T-helper 17 cell (primary cell): ENCODE results near the gene ZNF543. TPM values are rescaled to one million over a fixed set of nuclear protein-coding genes. Genes with fewer than 3 reads are reported as not detected.
A peak's percentile ranks its signal among the peaks of the same experiment; 100 is the strongest.

Source experiments
- ATAC-seq: fragments of 150-1000 bp; cut with Tn5 transposase; 2 replicates; pipeline ENCODE4 v1.10.0; 2021; ENCODE audit warnings: mild to moderate bottlenecking, moderate library complexity
- DNase-seq, 3 donors: peaks; one replicate each; pipeline versions ENCODE4 v3.0.0 to v3.0.0-alpha.2; 2020 to 2021
- H3K9me3 ChIP-seq: one replicate; pipeline ENCODE4 v1.7.0; 2013; ENCODE audit warnings: low read length, mild to moderate bottlenecking; ENCODE audit not compliant: control insufficient read depth, poor library complexity, severe bottlenecking
- H3K27ac Mint-ChIP-seq: one replicate; pipeline ENCODE4 v1.8.0; 2022; ENCODE audit warnings: mild to moderate bottlenecking, moderate library complexity, mixed read lengths
- H3K27me3 Mint-ChIP-seq: one replicate; pipeline ENCODE4 v1.8.0; 2022; ENCODE audit warnings: mixed read lengths
- H3K36me3 Mint-ChIP-seq: one replicate; pipeline ENCODE4 v1.8.0; 2022; ENCODE audit warnings: low read depth, mixed read lengths
- H3K4me1 Mint-ChIP-seq: one replicate; pipeline ENCODE4 v1.8.0; 2022; ENCODE audit warnings: mild to moderate bottlenecking, mixed read lengths
- H3K4me3 Mint-ChIP-seq: one replicate; pipeline ENCODE4 v1.8.0; 2022; ENCODE audit warnings: mild to moderate bottlenecking, moderate library complexity, mixed read lengths
- total RNA-seq, 4 donors: library from RNA in 2 of 4; stranded (reverse) in 2 of 4; gene quantifications; one replicate each; pipeline ENCODE4 v1.2.3 and lab custom pipeline; 2022 to 2026

Gene ZNF543
- total RNA-seq, 2 donors from 2014 or later, result 5.3 TPM

- Mint-ChIP-seq H3K27me3 (no peaks in the 10 kb centered on the region), H3K36me3 (peaks cover 19% of the 10 kb centered on the region), H3K27ac (no peak overlapping the region), H3K4me3 (no peak overlapping the region), H3K4me1 (peaks cover 7% of the 10 kb centered on the region)
- DNase-seq (no peak), ATAC-seq (no peak)
- peaks cover 17% of the 10 kb centered on the region for H3K9me3 ChIP-seq
Measured at GRCh38 chr19:57293719-57294118, 26.6 kb upstream of the ZNF543 start.

GRCh38 chr19:57302020-57302465 lies 18.2 kb upstream of the ZNF543 start:
- no peak overlapping the region for H3K27ac Mint-ChIP-seq
- ATAC-seq (no peak), DNase-seq (no peak)
- H3K4me3 Mint-ChIP-seq, result no peak overlapping the region
- H3K27me3 Mint-ChIP-seq, result no peaks in the 10 kb centered on the region
- H3K36me3 Mint-ChIP-seq, result peaks cover 10% of the 10 kb centered on the region
- H3K9me3 ChIP-seq, result no peaks in the 10 kb centered on the region
- peaks cover 4% of the 10 kb centered on the region for H3K4me1 Mint-ChIP-seq

- H3K9me3 ChIP-seq, result no peaks in the 10 kb centered on the region
- peak; percentile 8 for ATAC-seq
- H3K4me1 Mint-ChIP-seq, result peaks cover 3% of the 10 kb centered on the region
- H3K4me3 Mint-ChIP-seq, result no peak overlapping the region
- no peak for DNase-seq
- H3K27ac Mint-ChIP-seq, result no peak overlapping the region
- H3K36me3 Mint-ChIP-seq, result peaks cover 6% of the 10 kb centered on the region
- H3K27me3 Mint-ChIP-seq, result no peaks in the 10 kb centered on the region
Measured at GRCh38 chr19:57302727-57303401, 17.4 kb upstream of the ZNF543 start.

- Mint-ChIP-seq H3K27ac (no peak overlapping the region), H3K4me3 (no peak overlapping the region), H3K36me3 (peaks cover 4% of the 10 kb centered on the region), H3K27me3 (no peaks in the 10 kb centered on the region), H3K4me1 (no peaks in the 10 kb centered on the region)
- ATAC-seq, result no peak
- no peak for DNase-seq
- no peaks in the 10 kb centered on the region for H3K9me3 ChIP-seq
Measured at GRCh38 chr19:57305056-57305455, 15.2 kb upstream of the ZNF543 start.

GRCh38 chr19:57308514-57308913 lies 11.8 kb upstream of the ZNF543 start:
- Mint-ChIP-seq H3K4me3 (no peak overlapping the region), H3K36me3 (peaks cover 2% of the 10 kb centered on the region), H3K27me3 (no peaks in the 10 kb centered on the region), H3K4me1 (no peaks in the 10 kb centered on the region), H3K27ac (no peak overlapping the region)
- no peak for DNase-seq
- ATAC-seq, result peak; percentile 18
- H3K9me3 ChIP-seq, result no peaks in the 10 kb centered on the region

GRCh38 chr19:57310792-57311191 lies 9.5 kb upstream of the ZNF543 start:
- no peak for ATAC-seq
- Mint-ChIP-seq H3K36me3 (no peaks in the 10 kb centered on the region), H3K27me3 (no peaks in the 10 kb centered on the region), H3K4me3 (no peak overlapping the region), H3K4me1 (no peaks in the 10 kb centered on the region), H3K27ac (no peak overlapping the region)
- no peak for DNase-seq
- no peaks in the 10 kb centered on the region for H3K9me3 ChIP-seq

GRCh38 chr19:57314146-57314545 lies 6.1 kb upstream of the ZNF543 start:
- Mint-ChIP-seq H3K4me1 (no peaks in the 10 kb centered on the region), H3K27me3 (peaks cover 5% of the 10 kb centered on the region)

GRCh38 chr19:57317503-57317902 lies 2.8 kb upstream of the ZNF543 start:
- H3K27ac Mint-ChIP-seq, result no peak overlapping the region
- H3K9me3 ChIP-seq, result peaks cover 3% of the 10 kb centered on the region
- peaks cover 18% of the 10 kb centered on the region for H3K4me1 Mint-ChIP-seq
- H3K4me3 Mint-ChIP-seq, result no peak overlapping the region
- H3K27me3 Mint-ChIP-seq, result peaks cover 5% of the 10 kb centered on the region
- no peaks in the 10 kb centered on the region for H3K36me3 Mint-ChIP-seq
- no peak for ATAC-seq
- no peak for DNase-seq

More at GRCh38 chr19:57314146-57314545, 6.1 kb upstream of the ZNF543 start:
- Mint-ChIP-seq H3K4me3 (no peak overlapping the region), H3K36me3 (no peaks in the 10 kb centered on the region), H3K27ac (no peak overlapping the region)
- ATAC-seq (no peak), DNase-seq (no peak)
- peaks cover 3% of the 10 kb centered on the region for H3K9me3 ChIP-seq

GRCh38 chr19:57319869-57320179 lies 448 bp upstream of the ZNF543 start:
- H3K27me3 Mint-ChIP-seq, result peaks cover 5% of the 10 kb centered on the region
- H3K4me1 Mint-ChIP-seq, result peaks cover 18% of the 10 kb centered on the region
- peak overlapping the region; percentile 90 for H3K4me3 Mint-ChIP-seq
- H3K27ac Mint-ChIP-seq, result peak overlapping the region; percentile 89
- ATAC-seq (no peak), DNase-seq (no peak)
- peaks cover 3% of the 10 kb centered on the region for H3K9me3 ChIP-seq
- peaks cover 2% of the 10 kb centered on the region for H3K36me3 Mint-ChIP-seq

GRCh38 chr19:57321116-57321515 lies 844 bp downstream of the ZNF543 start:
- ATAC-seq, result no peak
- peaks cover 5% of the 10 kb centered on the region for H3K27me3 Mint-ChIP-seq
- H3K4me1 Mint-ChIP-seq, result peaks cover 18% of the 10 kb centered on the region
- H3K9me3 ChIP-seq, result peaks cover 3% of the 10 kb centered on the region
- no peak for DNase-seq
- H3K4me3 Mint-ChIP-seq, result peak overlapping the region; percentile 90
- H3K27ac Mint-ChIP-seq, result peak overlapping the region; percentile 89
- H3K36me3 Mint-ChIP-seq, result peaks cover 7% of the 10 kb centered on the region

- ATAC-seq, result no peak
- Mint-ChIP-seq H3K27me3 (peaks cover 5% of the 10 kb centered on the region), H3K4me1 (peaks cover 18% of the 10 kb centered on the region), H3K27ac (peak overlapping the region; percentile 89), H3K36me3 (peaks cover 7% of the 10 kb centered on the region), H3K4me3 (peak overlapping the region; percentile 90)
- no peak for DNase-seq
- no peaks in the 10 kb centered on the region for H3K9me3 ChIP-seq
Measured at GRCh38 chr19:57321751-57322150, 1.5 kb downstream of the ZNF543 start.

- H3K4me3 Mint-ChIP-seq, result no peak overlapping the region
- no peaks in the 10 kb centered on the region for H3K27me3 Mint-ChIP-seq
- peaks cover 15% of the 10 kb centered on the region for H3K4me1 Mint-ChIP-seq
- H3K27ac Mint-ChIP-seq, result no peak overlapping the region
- ATAC-seq, result no peak
- H3K36me3 Mint-ChIP-seq, result peaks cover 10% of the 10 kb centered on the region
- peaks cover 22% of the 10 kb centered on the region for H3K9me3 ChIP-seq
- DNase-seq, result no peak
Measured at GRCh38 chr19:57324992-57325391, 4.7 kb downstream of the ZNF543 start.

- peaks cover 13% of the 10 kb centered on the region for H3K36me3 Mint-ChIP-seq
Measured at GRCh38 chr19:57327993-57328392, 7.7 kb downstream of the ZNF543 start.

GRCh38 chr19:57334191-57334590 lies 13.9 kb downstream of the ZNF543 start:
- H3K36me3 Mint-ChIP-seq, result peaks cover 5% of the 10 kb centered on the region
- ATAC-seq, result no peak
- no peaks in the 10 kb centered on the region for H3K4me1 Mint-ChIP-seq
- H3K4me3 Mint-ChIP-seq, result no peak overlapping the region
- no peak overlapping the region for H3K27ac Mint-ChIP-seq
- no peaks in the 10 kb centered on the region for H3K27me3 Mint-ChIP-seq
- DNase-seq, result no peak
- H3K9me3 ChIP-seq, result peaks cover 3% of the 10 kb centered on the region

More at GRCh38 chr19:57327993-57328392, 7.7 kb downstream of the ZNF543 start:
- DNase-seq (no peak), ATAC-seq (no peak)
- Mint-ChIP-seq H3K27ac (no peak overlapping the region), H3K4me1 (no peaks in the 10 kb centered on the region), H3K4me3 (no peak overlapping the region), H3K27me3 (no peaks in the 10 kb centered on the region)
- peaks cover 24% of the 10 kb centered on the region for H3K9me3 ChIP-seq
